HEK293 (cell line): Measurements from ENCODE around the gene RHOT2.

Experiments used
- CTCF ChIP-seq: fragments of 450-650 bp; formaldehyde crosslinking; IDR thresholded peaks from 2 replicates; pipeline ENCODE4 v1.5.1; 2016; ENCODE audit warnings: missing biosample characterization, missing genetic modification characterization
- ZBTB21 ChIP-seq: fragments of 450-650 bp; formaldehyde crosslinking; IDR thresholded peaks from 2 replicates; pipeline ENCODE4 v1.5.1; 2017; ENCODE audit warnings: missing biosample characterization, missing genetic modification characterization
- ZNF274 ChIP-seq, 2 experiments: fragments of 200-500 bp in 1 of 2; fragments of 450-650 bp in 1 of 2; sonication (Bioruptor generic) in 1 of 2; formaldehyde crosslinking in 1 of 2; IDR thresholded peaks; 2 replicates each; pipeline versions ENCODE4 v1.5.1 to v1.6.1; 2014 to 2016; ENCODE audit warnings: borderline replicate concordance in 1 of 2, inconsistent platforms in 1 of 2, low read length in 1 of 2, missing biosample characterization in 1 of 2, missing genetic modification characterization in 1 of 2
- ZNF488 ChIP-seq: fragments of 450-650 bp; formaldehyde crosslinking; IDR thresholded peaks from 2 replicates; pipeline ENCODE4 v1.5.1; 2016; ENCODE audit warnings: missing biosample characterization, missing genetic modification characterization
- ZNF707 ChIP-seq: fragments of 450-650 bp; formaldehyde crosslinking; IDR thresholded peaks from 2 replicates; pipeline ENCODE4 v1.5.1; 2016; ENCODE audit warnings: missing biosample characterization, missing genetic modification characterization

- TF ChIP-seq ZNF707 (tag by site-specific recombination) (no peak), ZNF274 (IDR thresholded peaks at IDR 0.05; ENCODE audit: low read length) (no peak), ZNF274 (tag by site-specific recombination; IDR thresholded peaks at IDR 0.05; ENCODE audit: borderline replicate concordance) (no peak), CTCF (tag by site-specific recombination) (no peak), ZBTB21 (tag by site-specific recombination) (no peak), ZNF488 (no peak)
Observed at GRCh38 chr16:621526-622105, 46.3 kb upstream of the RHOT2 start.
